Activated CD8-positive, alpha-beta memory T cell treated with anti-CD3 and anti-CD28 coated beads, Interleukin-2, amount 50 U/mL, for 4 hours (primary cell): ENCODE data around the gene CAMKMT.
"Not testable (repeated sequence)": the region's sequence is repeated elsewhere in the genome, so short reads cannot be mapped to it uniquely, and the experiment has no call there.

Experiments used
- DNase-seq: peaks from one replicate; pipeline ENCODE4 v3.0.0-alpha.2; 2020

CAMKMT gene

GRCh38 chr2:44450082-44450481, 88.3 kb downstream of the CAMKMT start:
- DNase-seq, result no peak

GRCh38 chr2:44450806-44451205, 89.1 kb downstream of the CAMKMT start:
- DNase-seq, result no peak

GRCh38 chr2:44452069-44452583, 90.4 kb downstream of the CAMKMT start:
- no peak for DNase-seq

GRCh38 chr2:44453259-44453658, 91.5 kb downstream of the CAMKMT start:
- no peak for DNase-seq

GRCh38 chr2:44455877-44456276, 94.1 kb downstream of the CAMKMT start:
- DNase-seq, result no peak

GRCh38 chr2:44456946-44457345, 95.2 kb downstream of the CAMKMT start:
- no peak for DNase-seq

GRCh38 chr2:44459739-44460138, 98.0 kb downstream of the CAMKMT start:
- no peak for DNase-seq

- no peak for DNase-seq
Measured at GRCh38 chr2:44462934-44463849, 101.4 kb downstream of the CAMKMT start.

- DNase-seq, result no peak
Measured at GRCh38 chr2:44464437-44464836, 102.7 kb downstream of the CAMKMT start.

GRCh38 chr2:44470151-44470550, 108.4 kb downstream of the CAMKMT start:
- no peak for DNase-seq

- DNase-seq, result no peak
Measured at GRCh38 chr2:44477657-44478414, 116.1 kb downstream of the CAMKMT start.

- DNase-seq, result no peak
Measured at GRCh38 chr2:44479127-44479887, 117.6 kb downstream of the CAMKMT start.

- no peak for DNase-seq
Measured at GRCh38 chr2:44480068-44480467, 118.3 kb downstream of the CAMKMT start.

GRCh38 chr2:44487052-44487451, 125.3 kb downstream of the CAMKMT start:
- DNase-seq, result no peak

- no peak for DNase-seq
Measured at GRCh38 chr2:44490726-44491125, 129.0 kb downstream of the CAMKMT start.

- DNase-seq, result no peak
Measured at GRCh38 chr2:44494006-44494405, 132.3 kb downstream of the CAMKMT start.

GRCh38 chr2:44495035-44495434, 133.3 kb downstream of the CAMKMT start:
- no peak for DNase-seq

- DNase-seq, result no peak
Measured at GRCh38 chr2:44495544-44495943, 133.8 kb downstream of the CAMKMT start.

- no peak for DNase-seq
Measured at GRCh38 chr2:44496130-44496529, 134.4 kb downstream of the CAMKMT start.

GRCh38 chr2:44498551-44498950, 136.8 kb downstream of the CAMKMT start:
- DNase-seq, result no peak

- DNase-seq, result not testable (repeated sequence)
Measured at GRCh38 chr2:44505664-44506063, 143.9 kb downstream of the CAMKMT start.

- no peak for DNase-seq
Measured at GRCh38 chr2:44510246-44510645, 148.5 kb downstream of the CAMKMT start.

GRCh38 chr2:44515416-44515815, 153.7 kb downstream of the CAMKMT start:
- no peak for DNase-seq
